ENCODE measurements around the gene OR2AP1. TPM values are rescaled to one million over a fixed set of nuclear protein-coding genes. Genes with fewer than 3 reads are reported as not detected.

Gene OR2AP1
- total RNA-seq, result not detected in 2 replicates

GRCh38 chr12:55572168-55572567, at the start of gene OR2AP1:
Gene OR2AP1, plus strand, starts transcription at chr12:55572468. Its CDS starts 1,947 bp downstream, at chr12:55574415.

GRCh38 chr12:55549302-55549701, 23.0 kb upstream of the OR2AP1 start, which contains the start of gene OR6C4:
Gene OR6C4, plus strand, starts transcription at chr12:55549602. Its CDS starts 1,625 bp downstream, at chr12:55551227.

Other genes with a start within 250 kb of the OR2AP1 start
- not detected in 2 replicates for gene OR6C3, start 241.7 kb upstream of the OR2AP1 start, total RNA-seq
- not detected in 2 replicates for gene OR6C75, start 209.5 kb upstream of the OR2AP1 start, total RNA-seq
- not detected in 2 replicates for gene OR6C65, start 171.9 kb upstream of the OR2AP1 start, total RNA-seq
- not detected in 2 replicates for gene OR6C76, start 146.2 kb upstream of the OR2AP1 start, total RNA-seq
- not detected in 2 replicates for gene OR6C2, start 128.4 kb upstream of the OR2AP1 start, total RNA-seq
- gene OR6C70, start 102.3 kb upstream of the OR2AP1 start, total RNA-seq, result not detected in 2 replicates
- gene OR6C68, start 80.1 kb upstream of the OR2AP1 start, total RNA-seq, result not detected in 2 replicates
- gene OR6C4, start 22.9 kb upstream of the OR2AP1 start, total RNA-seq, result not detected in 2 replicates
- not detected in 2 replicates for gene OR10P1, start 64.4 kb downstream of the OR2AP1 start, total RNA-seq
- gene ITGA7, start 135.4 kb downstream of the OR2AP1 start, total RNA-seq, result 26.6 and 47.0 TPM in 2 replicates
- gene BLOC1S1, start 143.6 kb downstream of the OR2AP1 start, total RNA-seq, result 89.5 and 92.5 TPM in 2 replicates
- 11.9 and 17.7 TPM in 2 replicates for gene RDH5, start 147.9 kb downstream of the OR2AP1 start, total RNA-seq
- 2,861 and 3,471 TPM in 2 replicates for gene CD63, start 156.5 kb downstream of the OR2AP1 start, total RNA-seq
- gene GDF11, start 170.7 kb downstream of the OR2AP1 start, total RNA-seq, result 3.9 and 6.6 TPM in 2 replicates
- 101 and 113 TPM in 2 replicates for gene SARNP, start 245.3 kb downstream of the OR2AP1 start, total RNA-seq
- gene ORMDL2, start 245.6 kb downstream of the OR2AP1 start, total RNA-seq, result 21.9 and 26.2 TPM in 2 replicates

All from uterine smooth muscle cell (primary cell).